Measurements from ENCODE around the gene MSANTD2.

The MSANTD2 gene

DNA sequence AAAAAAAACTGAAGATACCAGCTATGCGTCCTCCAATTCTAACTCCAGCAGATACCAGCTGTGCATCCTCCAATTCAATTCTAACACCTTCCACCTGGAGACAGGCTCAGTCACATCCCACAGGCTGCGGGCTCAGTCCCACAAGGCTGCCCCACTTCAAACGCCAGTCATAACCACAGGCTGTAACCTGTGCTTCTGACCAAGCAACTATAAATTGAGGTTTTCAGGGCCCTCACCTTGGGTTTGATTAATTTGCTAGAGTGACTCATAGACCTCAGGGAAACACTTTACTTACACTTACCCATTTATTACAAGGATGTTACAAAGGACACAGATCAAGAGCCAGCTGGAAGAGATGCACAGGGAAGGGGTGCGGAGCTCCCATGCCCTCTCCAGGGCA is 32.4 kb upstream of the MSANTD2 start:
- DNase-seq (ENCODE audit: low spot score) = no peak
- peak; percentile 48; the same call in 2 of the 3 replicates for ATAC-seq (ENCODE audit: low read depth)
- Histone ChIP-seq H3K36me3 (ENCODE audit: low read depth) (no peaks in the 10 kb centered on the region), H3K27ac (ENCODE audit: poor library complexity, severe bottlenecking) (no peak overlapping the region), H3K4me3 (ENCODE audit: severe bottlenecking) (no peak overlapping the region), H3K9me3 (ENCODE audit: severe bottlenecking) (no peaks in the 10 kb centered on the region), H3K27me3 (ENCODE audit: insufficient read depth, poor library complexity, severe bottlenecking) (peaks cover under 1% of the 10 kb centered on the region), H3K4me1 (ENCODE audit: insufficient read depth, poor library complexity, severe bottlenecking) (no peaks in the 10 kb centered on the region)
- TF ChIP-seq, protein P1, sequence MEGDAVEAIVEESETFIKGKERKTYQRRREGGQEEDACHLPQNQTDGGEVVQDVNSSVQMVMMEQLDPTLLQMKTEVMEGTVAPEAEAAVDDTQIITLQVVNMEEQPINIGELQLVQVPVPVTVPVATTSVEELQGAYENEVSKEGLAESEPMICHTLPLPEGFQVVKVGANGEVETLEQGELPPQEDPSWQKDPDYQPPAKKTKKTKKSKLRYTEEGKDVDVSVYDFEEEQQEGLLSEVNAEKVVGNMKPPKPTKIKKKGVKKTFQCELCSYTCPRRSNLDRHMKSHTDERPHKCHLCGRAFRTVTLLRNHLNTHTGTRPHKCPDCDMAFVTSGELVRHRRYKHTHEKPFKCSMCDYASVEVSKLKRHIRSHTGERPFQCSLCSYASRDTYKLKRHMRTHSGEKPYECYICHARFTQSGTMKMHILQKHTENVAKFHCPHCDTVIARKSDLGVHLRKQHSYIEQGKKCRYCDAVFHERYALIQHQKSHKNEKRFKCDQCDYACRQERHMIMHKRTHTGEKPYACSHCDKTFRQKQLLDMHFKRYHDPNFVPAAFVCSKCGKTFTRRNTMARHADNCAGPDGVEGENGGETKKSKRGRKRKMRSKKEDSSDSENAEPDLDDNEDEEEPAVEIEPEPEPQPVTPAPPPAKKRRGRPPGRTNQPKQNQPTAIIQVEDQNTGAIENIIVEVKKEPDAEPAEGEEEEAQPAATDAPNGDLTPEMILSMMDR (IDR thresholded peaks at IDR 0.05; ENCODE audit: poor library complexity, severe bottlenecking) = no peak

DNA sequence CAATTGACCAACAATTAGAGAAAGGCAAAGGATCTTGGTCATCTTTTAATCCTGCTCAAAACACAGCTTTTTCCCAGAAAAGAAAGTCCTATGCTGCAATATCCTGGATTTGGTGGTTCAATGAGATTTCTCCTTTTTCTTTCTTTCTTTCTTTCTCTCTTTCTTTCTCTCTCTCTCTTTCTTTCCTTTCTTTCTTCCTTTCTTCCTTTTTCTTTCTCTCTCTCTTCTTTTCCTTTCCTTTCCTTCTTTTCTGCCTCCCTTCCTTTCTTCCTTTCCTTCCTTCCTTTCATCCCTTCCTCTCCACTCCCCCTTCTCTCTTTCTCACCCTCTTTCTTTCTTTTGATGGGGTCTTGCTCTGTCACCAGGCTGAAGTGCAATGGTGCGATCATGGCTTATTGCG is 31.7 kb upstream of the MSANTD2 start:
- no peak for ATAC-seq (ENCODE audit: low read depth)
- H3K4me3 ChIP-seq (ENCODE audit: severe bottlenecking) = no peak overlapping the region
- H3K4me1 ChIP-seq (ENCODE audit: insufficient read depth, poor library complexity, severe bottlenecking) = no peaks in the 10 kb centered on the region
- H3K27ac ChIP-seq (ENCODE audit: poor library complexity, severe bottlenecking) = no peak overlapping the region
- TF ChIP-seq, protein P1 (IDR thresholded peaks at IDR 0.05; ENCODE audit: poor library complexity, severe bottlenecking) = no peak
- no peaks in the 10 kb centered on the region for H3K27me3 ChIP-seq (ENCODE audit: insufficient read depth, poor library complexity, severe bottlenecking)
- DNase-seq (ENCODE audit: low spot score) = no peak
- H3K36me3 ChIP-seq (ENCODE audit: low read depth) = no peaks in the 10 kb centered on the region
- no peaks in the 10 kb centered on the region for H3K9me3 ChIP-seq (ENCODE audit: severe bottlenecking)

DNA sequence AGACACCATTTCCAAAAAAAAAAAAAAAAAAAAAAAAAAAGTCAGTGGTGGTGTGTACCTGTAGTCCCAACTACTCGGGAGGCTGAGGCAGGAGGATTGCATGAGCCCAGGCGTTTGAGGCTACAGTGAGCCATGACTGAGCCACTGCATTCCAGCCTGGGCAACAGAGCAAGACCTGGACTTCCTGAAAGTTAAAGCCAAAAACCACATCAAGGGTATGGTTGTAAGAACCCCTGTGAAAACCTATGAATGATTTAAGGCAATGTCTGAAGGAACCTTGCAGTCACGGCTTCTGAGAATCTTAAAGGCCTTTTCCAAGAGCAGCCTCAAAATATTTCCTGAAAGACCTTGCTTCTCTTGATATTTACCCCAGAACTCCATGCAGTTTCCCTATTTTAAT is 30.5 kb upstream of the MSANTD2 start:
- Histone ChIP-seq H3K9me3 (ENCODE audit: severe bottlenecking) (no peaks in the 10 kb centered on the region), H3K4me3 (ENCODE audit: severe bottlenecking) (no peak overlapping the region), H3K36me3 (ENCODE audit: low read depth) (no peaks in the 10 kb centered on the region), H3K27me3 (ENCODE audit: insufficient read depth, poor library complexity, severe bottlenecking) (no peaks in the 10 kb centered on the region), H3K4me1 (ENCODE audit: insufficient read depth, poor library complexity, severe bottlenecking) (no peaks in the 10 kb centered on the region), H3K27ac (ENCODE audit: poor library complexity, severe bottlenecking) (no peak overlapping the region)
- ATAC-seq (ENCODE audit: low read depth) (no peak), DNase-seq (ENCODE audit: low spot score) (no peak)
- TF ChIP-seq, protein P1 (IDR thresholded peaks at IDR 0.05; ENCODE audit: poor library complexity, severe bottlenecking) = no peak

DNA sequence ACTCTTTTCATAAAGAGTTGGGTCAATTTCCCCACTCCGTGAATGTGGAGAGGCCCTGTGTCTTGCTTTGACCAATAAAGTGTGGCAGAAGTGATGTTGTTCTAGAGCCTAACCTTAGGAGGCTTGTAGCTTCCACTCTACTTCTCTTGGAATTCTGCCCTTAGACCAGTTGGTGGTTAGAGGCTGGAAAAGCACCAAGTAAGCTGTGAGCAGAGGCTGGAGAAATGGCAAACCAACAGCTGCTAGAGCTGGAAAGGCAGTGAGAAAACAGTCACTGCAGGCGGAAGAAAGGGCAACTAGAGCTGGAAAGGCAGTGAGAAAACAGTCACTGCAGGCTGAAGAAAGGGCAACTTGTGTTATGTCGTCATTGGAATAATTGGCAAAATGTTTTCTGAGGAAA is 29.8 kb upstream of the MSANTD2 start:
- ATAC-seq (ENCODE audit: low read depth) = no peak
- TF ChIP-seq, protein P1 (IDR thresholded peaks at IDR 0.05; ENCODE audit: poor library complexity, severe bottlenecking) = no peak
- no peak overlapping the region for H3K4me3 ChIP-seq (ENCODE audit: severe bottlenecking)
- H3K36me3 ChIP-seq (ENCODE audit: low read depth) = no peaks in the 10 kb centered on the region
- no peaks in the 10 kb centered on the region for H3K4me1 ChIP-seq (ENCODE audit: insufficient read depth, poor library complexity, severe bottlenecking)
- no peaks in the 10 kb centered on the region for H3K27me3 ChIP-seq (ENCODE audit: insufficient read depth, poor library complexity, severe bottlenecking)
- no peaks in the 10 kb centered on the region for H3K9me3 ChIP-seq (ENCODE audit: severe bottlenecking)
- DNase-seq (ENCODE audit: low spot score) = no peak
- H3K27ac ChIP-seq (ENCODE audit: poor library complexity, severe bottlenecking) = no peak overlapping the region

DNA sequence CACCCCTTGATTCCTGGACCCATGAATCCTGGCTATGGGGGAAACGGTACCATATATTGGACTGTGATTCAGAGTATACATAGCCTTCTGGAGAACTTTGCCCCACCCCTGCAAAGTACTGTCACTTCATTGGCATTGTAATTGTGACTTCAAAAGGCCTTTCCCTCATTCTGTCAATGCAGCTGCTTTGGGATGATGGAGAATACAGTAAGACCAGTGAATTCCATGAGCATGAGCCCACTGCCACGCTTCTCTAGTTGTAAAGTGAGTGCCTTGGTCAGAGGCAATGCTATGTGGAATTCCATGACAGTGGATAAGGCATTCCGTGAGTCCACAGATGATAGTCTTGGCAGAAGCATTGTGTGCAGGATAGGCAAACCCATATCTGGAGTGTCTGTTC is 25.7 kb upstream of the MSANTD2 start:
- no peaks in the 10 kb centered on the region for H3K4me1 ChIP-seq (ENCODE audit: insufficient read depth, poor library complexity, severe bottlenecking)
- no peaks in the 10 kb centered on the region for H3K27me3 ChIP-seq (ENCODE audit: insufficient read depth, poor library complexity, severe bottlenecking)
- H3K9me3 ChIP-seq (ENCODE audit: severe bottlenecking) = no peaks in the 10 kb centered on the region
- TF ChIP-seq, protein P1 (IDR thresholded peaks at IDR 0.05; ENCODE audit: poor library complexity, severe bottlenecking) = no peak
- H3K36me3 ChIP-seq (ENCODE audit: low read depth) = no peaks in the 10 kb centered on the region
- DNase-seq (ENCODE audit: low spot score) (no peak), ATAC-seq (ENCODE audit: low read depth) (no peak)
- H3K27ac ChIP-seq (ENCODE audit: poor library complexity, severe bottlenecking) = no peak overlapping the region
- H3K4me3 ChIP-seq (ENCODE audit: severe bottlenecking) = no peak overlapping the region
